Measurements from ENCODE around the gene ZNF330. TPM values are rescaled to one million over a fixed set of nuclear protein-coding genes. Genes with fewer than 3 reads are reported as not detected.

ZNF330 gene
- total and polyA plus RNA-seq, 2 experiments from 2014 or later: 32.3 to 38.9 TPM

GRCh38 chr4:141254326-141254725 is 33.6 kb downstream of the ZNF330 start:
- 0 out of 2 replicates have a peak overlapping the region, but pooled peaks have one; percentile 18 for H2AFZ ChIP-seq
- no peaks in the 10 kb centered on the region for H4K20me1 ChIP-seq (replicated peaks; ENCODE audit: insufficient read depth)
- peak; percentile 70 for ATAC-seq
- H3K4me3 ChIP-seq: no peak overlapping the region
- no peaks in the 10 kb centered on the region for H3K9me3 Mint-ChIP-seq
- H3F3A ChIP-seq (replicated peaks; ENCODE audit: low read depth): no peaks in the 10 kb centered on the region
- H3K4me1 ChIP-seq (ENCODE audit: insufficient read depth): no peaks in the 10 kb centered on the region
- no peak overlapping the region for H3K27ac ChIP-seq (ENCODE audit: low read depth)
- no peaks in the 10 kb centered on the region for H3K79me2 ChIP-seq (replicated peaks; ENCODE audit: insufficient read depth)
- no peaks in the 10 kb centered on the region for H3K36me3 ChIP-seq (ENCODE audit: insufficient read depth)
- no peak overlapping the region for H3K27ac Mint-ChIP-seq
- no peaks in the 10 kb centered on the region for H3K27me3 ChIP-seq (ENCODE audit: insufficient read depth)
- no peak overlapping the region for H3K4me2 ChIP-seq
- no peaks in the 10 kb centered on the region for H3K4me1 Mint-ChIP-seq
- no peaks in the 10 kb centered on the region for H3K9me2 ChIP-seq (ENCODE audit: insufficient read depth)
- no peaks in the 10 kb centered on the region for H3K36me3 Mint-ChIP-seq (ENCODE audit: low read depth)
- H3K27me3 Mint-ChIP-seq (ENCODE audit: insufficient read depth, low read depth, poor library complexity): no peaks in the 10 kb centered on the region
- no peak overlapping the region for H3K4me3 Mint-ChIP-seq
- peak; percentile 32 for DNase-seq (ENCODE audit: low spot score)
- TF ChIP-seq, protein P1, sequence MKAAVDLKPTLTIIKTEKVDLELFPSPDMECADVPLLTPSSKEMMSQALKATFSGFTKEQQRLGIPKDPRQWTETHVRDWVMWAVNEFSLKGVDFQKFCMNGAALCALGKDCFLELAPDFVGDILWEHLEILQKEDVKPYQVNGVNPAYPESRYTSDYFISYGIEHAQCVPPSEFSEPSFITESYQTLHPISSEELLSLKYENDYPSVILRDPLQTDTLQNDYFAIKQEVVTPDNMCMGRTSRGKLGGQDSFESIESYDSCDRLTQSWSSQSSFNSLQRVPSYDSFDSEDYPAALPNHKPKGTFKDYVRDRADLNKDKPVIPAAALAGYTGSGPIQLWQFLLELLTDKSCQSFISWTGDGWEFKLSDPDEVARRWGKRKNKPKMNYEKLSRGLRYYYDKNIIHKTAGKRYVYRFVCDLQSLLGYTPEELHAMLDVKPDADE (IDR thresholded peaks at IDR 0.05): no peak
- peak; percentile 42 to 58; a peak in 3 of 4 replicates for TF ChIP-seq CTCF (conservative IDR thresholded peaks at IDR 0.05; ENCODE audit: low read depth in 2 of 2)

GRCh38 chr4:141255016-141255415 is 34.3 kb downstream of the ZNF330 start:
- Mint-ChIP-seq H3K4me3 (no peak overlapping the region), H3K27ac (no peak overlapping the region), H3K4me1 (no peaks in the 10 kb centered on the region), H3K36me3 (ENCODE audit: low read depth) (no peaks in the 10 kb centered on the region), H3K9me3 (no peaks in the 10 kb centered on the region), H3K27me3 (ENCODE audit: insufficient read depth, low read depth, poor library complexity) (no peaks in the 10 kb centered on the region)
- Histone ChIP-seq H3K4me1 (ENCODE audit: insufficient read depth) (no peaks in the 10 kb centered on the region), H2AFZ (no peak overlapping the region), H3K27me3 (ENCODE audit: insufficient read depth) (no peaks in the 10 kb centered on the region), H3K9me2 (ENCODE audit: insufficient read depth) (no peaks in the 10 kb centered on the region), H3K79me2 (replicated peaks; ENCODE audit: insufficient read depth) (no peaks in the 10 kb centered on the region), H3K27ac (ENCODE audit: low read depth) (no peak overlapping the region), H3F3A (replicated peaks; ENCODE audit: low read depth) (no peaks in the 10 kb centered on the region), H4K20me1 (replicated peaks; ENCODE audit: insufficient read depth) (no peaks in the 10 kb centered on the region), H3K4me3 (no peak overlapping the region), H3K36me3 (ENCODE audit: insufficient read depth) (no peaks in the 10 kb centered on the region), H3K4me2 (no peak overlapping the region)
- no peak for ATAC-seq
- no peak for DNase-seq (ENCODE audit: low spot score)
- TF ChIP-seq ZNF331 (CRISPR knock-in tag; IDR thresholded peaks at IDR 0.05; ENCODE audit: low read depth) (no peak), CREB1 (CRISPR knock-in tag; IDR thresholded peaks at IDR 0.05; ENCODE audit: low read depth) (no peak), CTCF (conservative IDR thresholded peaks at IDR 0.05; ENCODE audit: low read depth in 2 of 2) (no peak)
- TF ChIP-seq, protein P2, sequence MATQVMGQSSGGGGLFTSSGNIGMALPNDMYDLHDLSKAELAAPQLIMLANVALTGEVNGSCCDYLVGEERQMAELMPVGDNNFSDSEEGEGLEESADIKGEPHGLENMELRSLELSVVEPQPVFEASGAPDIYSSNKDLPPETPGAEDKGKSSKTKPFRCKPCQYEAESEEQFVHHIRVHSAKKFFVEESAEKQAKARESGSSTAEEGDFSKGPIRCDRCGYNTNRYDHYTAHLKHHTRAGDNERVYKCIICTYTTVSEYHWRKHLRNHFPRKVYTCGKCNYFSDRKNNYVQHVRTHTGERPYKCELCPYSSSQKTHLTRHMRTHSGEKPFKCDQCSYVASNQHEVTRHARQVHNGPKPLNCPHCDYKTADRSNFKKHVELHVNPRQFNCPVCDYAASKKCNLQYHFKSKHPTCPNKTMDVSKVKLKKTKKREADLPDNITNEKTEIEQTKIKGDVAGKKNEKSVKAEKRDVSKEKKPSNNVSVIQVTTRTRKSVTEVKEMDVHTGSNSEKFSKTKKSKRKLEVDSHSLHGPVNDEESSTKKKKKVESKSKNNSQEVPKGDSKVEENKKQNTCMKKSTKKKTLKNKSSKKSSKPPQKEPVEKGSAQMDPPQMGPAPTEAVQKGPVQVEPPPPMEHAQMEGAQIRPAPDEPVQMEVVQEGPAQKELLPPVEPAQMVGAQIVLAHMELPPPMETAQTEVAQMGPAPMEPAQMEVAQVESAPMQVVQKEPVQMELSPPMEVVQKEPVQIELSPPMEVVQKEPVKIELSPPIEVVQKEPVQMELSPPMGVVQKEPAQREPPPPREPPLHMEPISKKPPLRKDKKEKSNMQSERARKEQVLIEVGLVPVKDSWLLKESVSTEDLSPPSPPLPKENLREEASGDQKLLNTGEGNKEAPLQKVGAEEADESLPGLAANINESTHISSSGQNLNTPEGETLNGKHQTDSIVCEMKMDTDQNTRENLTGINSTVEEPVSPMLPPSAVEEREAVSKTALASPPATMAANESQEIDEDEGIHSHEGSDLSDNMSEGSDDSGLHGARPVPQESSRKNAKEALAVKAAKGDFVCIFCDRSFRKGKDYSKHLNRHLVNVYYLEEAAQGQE (IDR thresholded peaks at IDR 0.05; ENCODE audit: unreplicated experiment): no peak
